Adrenal gland (tissue), 5 donors: Measurements from ENCODE around the gene TMEM72.

Experiments
- POLR2A ChIP-seq, 2 donors: fragments of 450-650 bp; IDR thresholded peaks; one replicate each; pipeline ENCODE4 v1.6.1; 2017; ENCODE audit warnings: antibody characterized with exemption in 2 of 2, mild to moderate bottlenecking in 2 of 2, moderate library complexity in 1 of 2
- TF ChIP-seq, protein P1 (sequence below), 6 experiments: fragments of 450-650 bp in 4 of 6; fragments of 200-600 bp in 2 of 6; sonication (generic) in 1 of 6; IDR thresholded peaks; 1 replicate in 5 of 6; 2 replicates in 1 of 6; pipeline versions ENCODE4 v1.5.1 to v1.8.0; 2016 to 2021; ENCODE audit warnings: antibody characterized with exemption in 6 of 6, mild to moderate bottlenecking in 2 of 6, moderate library complexity in 1 of 6
- donor health status: DM: no; HTN: no; CAD: no.

DNA sequence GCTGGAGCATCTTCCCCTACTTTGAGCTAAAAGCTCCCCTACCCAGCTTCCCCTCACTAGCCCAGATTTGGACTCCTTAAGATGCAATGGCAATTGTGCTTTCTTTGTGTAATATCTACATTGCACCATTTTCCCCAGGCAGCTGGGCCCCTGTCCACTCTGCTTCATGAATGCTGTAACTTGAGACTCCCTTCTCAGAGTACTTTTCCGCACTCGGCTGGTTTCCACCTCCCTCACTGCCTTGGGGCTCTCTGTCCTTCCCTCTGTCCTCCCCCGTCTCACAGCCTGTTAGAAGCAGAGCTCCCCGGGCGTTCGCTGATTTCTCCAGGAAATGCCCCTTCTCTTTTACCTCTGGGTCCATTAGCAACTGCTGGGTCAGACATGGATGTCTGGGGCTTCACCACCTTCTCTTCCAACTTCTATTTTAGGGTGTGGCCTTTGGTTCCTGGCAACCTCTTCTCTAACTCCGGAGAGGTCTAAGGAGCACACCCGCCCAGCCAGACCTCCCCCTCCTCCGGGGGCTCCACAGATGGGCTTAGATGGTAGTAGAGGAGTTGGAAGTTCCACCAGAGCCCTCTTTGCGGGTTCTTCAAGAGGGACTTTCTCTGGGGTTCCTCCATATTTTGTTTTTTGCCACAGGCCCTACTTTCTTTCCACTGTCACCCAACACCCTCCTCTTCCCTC is 2.9 kb upstream of the TMEM72 start:
- TF ChIP-seq, protein P1, sequence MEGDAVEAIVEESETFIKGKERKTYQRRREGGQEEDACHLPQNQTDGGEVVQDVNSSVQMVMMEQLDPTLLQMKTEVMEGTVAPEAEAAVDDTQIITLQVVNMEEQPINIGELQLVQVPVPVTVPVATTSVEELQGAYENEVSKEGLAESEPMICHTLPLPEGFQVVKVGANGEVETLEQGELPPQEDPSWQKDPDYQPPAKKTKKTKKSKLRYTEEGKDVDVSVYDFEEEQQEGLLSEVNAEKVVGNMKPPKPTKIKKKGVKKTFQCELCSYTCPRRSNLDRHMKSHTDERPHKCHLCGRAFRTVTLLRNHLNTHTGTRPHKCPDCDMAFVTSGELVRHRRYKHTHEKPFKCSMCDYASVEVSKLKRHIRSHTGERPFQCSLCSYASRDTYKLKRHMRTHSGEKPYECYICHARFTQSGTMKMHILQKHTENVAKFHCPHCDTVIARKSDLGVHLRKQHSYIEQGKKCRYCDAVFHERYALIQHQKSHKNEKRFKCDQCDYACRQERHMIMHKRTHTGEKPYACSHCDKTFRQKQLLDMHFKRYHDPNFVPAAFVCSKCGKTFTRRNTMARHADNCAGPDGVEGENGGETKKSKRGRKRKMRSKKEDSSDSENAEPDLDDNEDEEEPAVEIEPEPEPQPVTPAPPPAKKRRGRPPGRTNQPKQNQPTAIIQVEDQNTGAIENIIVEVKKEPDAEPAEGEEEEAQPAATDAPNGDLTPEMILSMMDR (IDR thresholded peaks at IDR 0.05): no peak
- TF ChIP-seq POLR2A (IDR thresholded peaks at IDR 0.05): no peak
